SK-N-MC (cell line): ENCODE measurements around the gene CAPN11.

ENCODE experiments used
- EZH2 ChIP-seq: fragments of 200-600 bp; sonication (generic); IDR thresholded peaks from one replicate; pipeline ENCODE4 v1.6.1; 2017; ENCODE audit warnings: antibody characterized with exemption
- POLR2AphosphoS5 ChIP-seq: IDR thresholded peaks from 2 replicates; pipeline ENCODE4 v1.6.1; 2012; ENCODE audit warnings: mild to moderate bottlenecking, low read depth, low read length, borderline replicate concordance

DNA sequence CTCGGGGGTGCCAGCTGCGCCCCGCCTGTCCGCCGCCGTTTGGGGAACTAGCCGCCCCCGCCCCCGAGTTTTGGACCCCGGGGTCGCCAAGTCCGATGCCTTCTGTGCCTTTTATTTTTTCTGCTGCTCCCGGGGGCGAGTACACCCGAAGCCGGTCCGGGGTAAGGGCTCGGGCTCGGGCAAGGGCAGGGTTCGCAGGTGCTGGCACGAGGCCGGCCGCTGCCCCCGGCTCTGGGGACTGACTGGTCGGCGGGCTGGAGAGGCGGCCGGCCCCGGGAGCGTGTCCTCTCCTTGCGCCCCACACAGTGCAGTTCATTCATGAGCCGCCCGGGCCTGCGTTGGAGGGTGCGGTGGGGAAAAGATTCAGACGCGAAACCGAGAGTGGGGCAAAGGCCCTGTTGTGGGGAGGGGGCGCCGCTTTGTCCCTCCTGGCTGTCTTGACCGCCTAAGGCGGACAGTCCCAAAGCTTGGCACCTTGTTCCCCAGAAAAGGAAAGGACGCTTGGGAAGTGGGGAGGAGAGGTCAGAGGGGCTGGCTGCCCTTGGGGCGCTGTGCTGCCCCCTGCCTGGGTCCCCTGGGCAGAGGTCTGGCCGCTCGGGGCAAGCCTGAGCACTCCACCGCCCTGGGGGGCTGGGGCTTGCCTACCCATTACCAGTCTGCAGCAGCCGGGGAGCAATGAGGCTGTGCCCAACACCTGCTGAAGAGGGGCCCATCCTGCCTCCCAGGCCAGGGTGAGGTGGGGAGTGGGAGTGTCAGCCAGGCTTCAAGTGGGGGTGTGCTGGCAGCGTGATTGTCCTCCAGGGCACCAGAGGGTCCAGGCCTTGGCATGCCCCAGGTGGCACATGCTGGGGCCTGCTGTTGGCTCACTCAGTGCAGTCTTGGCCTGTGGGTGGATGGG lies 30.4 kb upstream of the CAPN11 start:
- no peak for TF ChIP-seq POLR2AphosphoS5
- no peak for TF ChIP-seq EZH2
